ENCODE results near the gene UBASH3A.

Gene UBASH3A

GRCh38 chr21:42375506-42375905 lies 28.2 kb upstream of the UBASH3A start:
- no peak for DNase-seq

- DNase-seq = no peak
Observed at GRCh38 chr21:42375966-42376337, 27.8 kb upstream of the UBASH3A start.

- DNase-seq = no peak
Observed at GRCh38 chr21:42376338-42376982, 27.2 kb upstream of the UBASH3A start.

GRCh38 chr21:42377211-42377950 lies 26.3 kb upstream of the UBASH3A start:
- DNase-seq = no peak

GRCh38 chr21:42377951-42378340 lies 25.8 kb upstream of the UBASH3A start:
- DNase-seq = no peak

GRCh38 chr21:42378418-42378817 lies 25.3 kb upstream of the UBASH3A start:
- no peak for DNase-seq

- DNase-seq = no peak
Observed at GRCh38 chr21:42379426-42380215, 24.1 kb upstream of the UBASH3A start.

GRCh38 chr21:42381347-42381984 lies 22.2 kb upstream of the UBASH3A start:
- DNase-seq = no peak

- no peak for DNase-seq
Observed at GRCh38 chr21:42382915-42383314, 20.8 kb upstream of the UBASH3A start.

- no peak for DNase-seq
Observed at GRCh38 chr21:42383331-42383730, 20.4 kb upstream of the UBASH3A start.

- no peak for DNase-seq
Observed at GRCh38 chr21:42384156-42384945, 19.4 kb upstream of the UBASH3A start.

GRCh38 chr21:42384989-42385388 lies 18.7 kb upstream of the UBASH3A start:
- no peak for DNase-seq

- no peak for DNase-seq
Observed at GRCh38 chr21:42385619-42386018, 18.1 kb upstream of the UBASH3A start.

GRCh38 chr21:42386034-42386591 lies 17.6 kb upstream of the UBASH3A start:
- DNase-seq = no peak

GRCh38 chr21:42387164-42387563 lies 16.5 kb upstream of the UBASH3A start:
- DNase-seq = no peak

GRCh38 chr21:42387843-42388340 lies 15.8 kb upstream of the UBASH3A start:
- DNase-seq = no peak

GRCh38 chr21:42388740-42389448 lies 14.8 kb upstream of the UBASH3A start:
- DNase-seq = no peak

GRCh38 chr21:42389449-42389835 lies 14.3 kb upstream of the UBASH3A start:
- DNase-seq = no peak

- no peak for DNase-seq
Observed at GRCh38 chr21:42390193-42390592, 13.5 kb upstream of the UBASH3A start.

GRCh38 chr21:42390696-42391095 lies 13.0 kb upstream of the UBASH3A start:
- DNase-seq = no peak

GRCh38 chr21:42391297-42391696 lies 12.4 kb upstream of the UBASH3A start:
- no peak for DNase-seq
